Measurements from ENCODE around the gene ZSWIM7.
"Not testable (repeated sequence)": the region's sequence is repeated elsewhere in the genome, so short reads cannot be mapped to it uniquely, and the experiment has no call there.

The ZSWIM7 gene

DNA sequence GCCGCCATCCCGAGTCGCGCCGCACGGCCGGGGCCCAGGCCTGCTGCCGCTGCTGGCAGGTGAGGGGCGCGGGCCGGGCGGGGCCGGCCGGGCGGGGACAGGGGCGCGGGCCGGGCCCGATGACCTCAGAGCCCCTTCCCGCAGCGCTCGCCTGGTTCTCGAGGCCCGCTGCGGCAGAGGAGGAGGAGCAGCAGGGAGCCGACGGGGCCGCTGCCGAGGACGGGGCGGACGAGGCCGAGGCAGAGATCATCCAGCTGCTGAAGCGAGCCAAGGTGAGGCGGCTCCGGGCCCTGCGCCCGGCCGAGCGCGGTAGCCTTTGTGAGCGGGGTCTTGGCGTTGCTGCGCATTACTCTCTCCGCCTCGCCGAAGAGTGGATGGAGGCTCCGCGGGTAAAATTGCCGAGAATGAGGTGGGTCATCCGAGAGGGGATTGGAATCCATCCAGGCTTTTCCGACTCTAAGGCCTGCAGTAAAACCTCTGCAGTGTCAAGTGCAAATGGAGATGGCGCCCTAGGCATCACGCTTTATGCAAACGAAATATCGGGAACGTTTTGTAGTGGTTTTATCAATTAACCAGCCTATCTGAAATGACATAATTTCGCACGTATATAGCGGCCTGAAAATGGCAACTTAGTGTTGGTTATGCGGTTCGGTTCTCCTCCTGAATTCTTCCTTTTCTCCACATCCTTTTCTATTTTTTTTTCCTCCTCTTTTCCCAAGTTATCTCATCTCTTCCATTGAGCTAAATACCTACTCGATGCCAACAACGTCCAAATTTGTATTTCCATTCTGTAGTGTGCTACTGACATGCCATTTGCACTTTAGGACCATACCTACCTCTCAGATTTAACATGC is 697 bp upstream of the ZSWIM7 start:
- peak in 1 of 2 donors; percentile 1 for DNase-seq (ENCODE audit: extremely low read depth in 1 of 2, low read depth in 1 of 2)

DNA sequence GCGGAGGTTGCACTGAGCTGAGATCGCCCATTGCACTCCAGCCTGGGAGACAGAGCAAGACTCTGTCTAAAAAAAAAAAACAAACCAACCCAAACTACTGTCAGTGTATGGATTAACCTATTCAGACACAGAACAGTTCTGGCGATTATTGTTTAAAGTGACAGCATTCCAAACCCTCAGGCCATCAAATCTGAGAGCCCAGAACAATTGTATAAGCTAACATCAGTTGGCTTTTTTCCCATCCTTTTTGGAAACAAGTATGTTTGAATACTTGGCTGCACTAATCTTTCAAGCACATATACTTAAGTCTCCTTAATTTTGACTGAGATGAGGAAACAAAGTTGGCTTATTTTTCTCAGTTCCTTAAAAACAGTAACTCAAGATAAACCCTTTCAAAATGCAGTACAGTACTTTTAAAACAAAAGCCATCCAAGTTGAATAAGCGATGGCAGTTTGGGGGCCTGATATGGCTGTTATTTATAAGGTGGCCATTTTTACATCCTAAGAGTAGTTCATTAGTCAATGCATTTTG is 1.4 kb downstream of the ZSWIM7 start:
- DNase-seq (ENCODE audit: extremely low read depth in 1 of 2, low read depth in 1 of 2) = no peak

DNA sequence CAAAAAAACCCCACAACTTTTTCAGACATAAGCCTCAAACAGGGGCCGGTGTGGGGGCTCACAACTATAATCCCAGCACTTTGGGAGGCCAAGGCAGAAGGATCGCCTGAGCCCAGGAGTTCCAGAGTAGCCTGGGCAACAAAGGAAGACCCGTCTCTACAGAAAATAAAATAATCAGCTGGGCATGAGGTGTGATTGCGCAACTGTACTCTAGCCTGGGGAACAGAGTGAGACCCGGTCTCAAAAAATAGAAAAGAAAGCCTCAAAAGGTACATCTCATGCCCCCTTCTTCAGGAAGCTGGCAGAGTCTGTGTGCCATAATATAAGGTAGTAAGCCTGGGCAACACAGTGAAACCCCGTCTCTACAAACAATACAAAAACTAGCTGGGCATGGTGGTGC is 3.2 kb downstream of the ZSWIM7 start:
- no peak for DNase-seq (ENCODE audit: extremely low read depth in 1 of 2, low read depth in 1 of 2)

DNA sequence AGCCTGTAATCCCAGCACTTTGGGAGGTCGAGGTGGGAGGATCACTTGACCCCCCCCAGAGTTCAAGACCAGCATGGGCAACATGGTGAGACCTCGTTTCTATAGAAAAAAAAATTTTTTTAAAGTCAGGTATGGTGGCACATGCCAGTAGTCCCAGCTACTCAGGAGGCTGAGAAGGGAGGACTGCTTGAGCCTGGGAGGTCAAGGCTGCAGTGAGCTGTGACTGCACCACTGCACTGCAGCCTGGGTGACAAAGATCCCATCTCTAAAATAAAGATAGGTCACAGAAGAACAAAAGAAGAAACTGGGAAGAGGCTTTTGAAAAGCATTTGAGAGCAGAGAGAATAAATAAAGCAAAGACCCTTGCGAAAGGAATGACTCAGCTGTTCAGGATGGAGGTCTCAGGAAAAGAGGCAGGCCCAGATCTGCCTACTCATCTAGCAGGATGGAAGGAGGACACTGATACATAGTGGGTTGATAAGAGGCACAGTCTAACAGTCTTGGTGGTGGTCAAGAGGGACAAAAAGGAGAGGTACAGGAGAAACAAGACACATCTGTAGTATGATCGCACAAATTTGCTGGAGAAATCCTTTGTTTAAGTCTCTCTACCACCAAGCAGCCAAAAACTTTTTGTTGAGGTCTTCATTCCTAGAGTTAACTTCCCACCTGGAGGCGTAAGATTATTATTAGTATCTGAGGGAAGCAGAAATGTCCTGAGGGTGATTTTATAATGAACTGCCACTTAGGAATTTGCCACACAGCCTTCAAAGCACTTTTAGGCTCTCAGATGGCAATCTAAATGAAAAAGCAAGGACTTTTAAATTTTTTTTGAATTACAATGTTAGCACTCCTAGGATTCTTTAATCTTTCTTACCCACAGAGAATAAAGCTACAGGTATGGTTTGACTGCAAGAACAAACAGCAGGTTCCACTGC is 17.6 kb downstream of the ZSWIM7 start:
- no peak for DNase-seq (ENCODE audit: extremely low read depth in 1 of 2, low read depth in 1 of 2)

DNA sequence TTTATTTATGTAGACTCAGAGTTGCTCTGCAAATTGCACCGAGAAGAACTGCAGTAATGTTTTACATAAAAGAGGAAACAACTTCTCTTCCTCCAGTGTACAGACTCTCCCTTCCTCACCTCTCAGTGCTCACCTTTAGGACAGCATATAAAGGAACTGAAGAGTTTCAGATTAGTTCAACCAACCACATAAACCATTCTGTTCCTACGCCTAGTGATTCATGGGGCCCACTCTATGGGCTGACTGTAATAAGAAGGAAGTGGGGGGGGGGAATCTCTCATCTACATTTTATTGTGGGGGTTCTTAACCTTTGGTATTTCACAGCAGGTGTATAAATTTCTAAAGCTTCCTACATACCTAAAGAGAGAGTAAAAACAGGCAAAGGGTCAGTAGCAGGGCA is 18.3 kb downstream of the ZSWIM7 start:
- DNase-seq (ENCODE audit: extremely low read depth in 1 of 2, low read depth in 1 of 2) = no peak

DNA sequence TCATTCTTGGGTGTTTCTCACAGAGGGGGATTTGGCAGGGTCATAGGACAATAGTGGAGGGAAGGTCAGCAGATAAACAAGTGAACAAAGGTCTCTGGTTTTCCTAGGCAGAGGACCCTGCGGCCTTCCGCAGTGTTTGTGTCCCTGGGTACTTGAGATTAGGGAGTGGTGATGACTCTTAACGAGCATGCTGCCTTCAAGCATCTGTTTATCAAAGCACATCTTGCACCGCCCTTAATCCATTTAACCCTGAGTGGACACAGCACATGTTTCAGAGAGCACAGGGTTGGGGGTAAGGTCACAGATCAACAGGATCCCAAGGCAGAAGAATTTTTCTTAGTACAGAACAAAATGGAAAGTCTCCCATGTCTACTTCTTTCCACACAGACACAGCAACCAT is 20.5 kb downstream of the ZSWIM7 start:
- DNase-seq (ENCODE audit: extremely low read depth in 1 of 2, low read depth in 1 of 2) = not testable (repeated sequence)

DNA sequence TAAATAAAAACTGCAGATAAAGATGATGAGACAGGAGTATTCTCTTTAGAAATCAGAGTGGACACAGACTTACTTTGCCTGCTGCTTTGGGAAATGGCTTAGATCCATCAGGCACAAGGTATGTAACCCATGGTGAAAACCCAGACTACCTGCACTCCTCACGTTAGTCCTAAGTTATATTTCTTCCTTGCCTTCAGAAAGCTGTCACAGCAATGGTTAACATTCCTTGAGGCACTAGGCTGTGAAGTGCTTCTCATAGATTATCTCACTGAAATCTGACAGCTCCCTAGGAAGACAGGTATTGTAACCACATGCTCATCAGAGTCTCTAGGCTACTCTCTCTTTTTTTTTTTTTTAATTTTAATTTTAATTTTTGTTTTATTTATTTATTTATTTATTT is 20.9 kb downstream of the ZSWIM7 start:
- no peak for DNase-seq (ENCODE audit: extremely low read depth in 1 of 2, low read depth in 1 of 2)

DNA sequence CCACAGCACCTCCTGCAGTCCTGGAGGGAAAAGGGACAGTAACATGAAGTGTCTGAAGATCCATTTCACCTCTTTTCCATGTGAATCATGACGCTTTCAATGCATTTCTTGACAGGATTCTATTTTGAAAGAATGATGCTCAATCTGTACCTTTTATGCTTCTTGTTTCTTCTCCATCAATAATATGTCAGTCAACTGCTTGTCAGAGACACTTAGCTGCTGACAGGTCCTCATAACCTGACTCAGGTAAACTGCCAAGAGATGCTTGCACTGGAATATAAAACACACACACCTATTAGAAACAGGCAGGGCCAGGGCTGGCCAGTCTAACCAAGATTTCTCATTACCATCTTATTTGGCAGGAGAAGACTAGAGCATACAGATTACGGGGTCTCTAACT is 21.6 kb downstream of the ZSWIM7 start:
- no peak for DNase-seq (ENCODE audit: extremely low read depth in 1 of 2, low read depth in 1 of 2)

DNA sequence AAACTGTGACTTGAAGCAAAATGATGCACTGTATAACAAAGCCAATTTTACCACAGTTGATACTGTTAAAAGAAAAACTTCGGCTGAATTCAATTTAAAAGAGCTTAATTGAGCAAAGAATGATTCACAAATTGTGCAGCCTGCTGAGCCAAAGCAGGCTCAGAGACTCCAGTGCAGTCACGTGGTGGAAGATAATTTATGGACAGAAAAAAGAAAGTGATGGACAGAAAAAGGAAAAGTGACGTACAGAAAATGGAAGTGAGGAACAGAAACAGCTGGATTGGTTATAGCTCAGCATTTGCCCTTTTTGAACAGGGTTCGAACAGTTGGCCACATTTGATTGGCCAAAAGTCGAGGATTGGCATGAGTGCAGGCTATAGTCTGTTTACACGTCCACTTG is 25.7 kb downstream of the ZSWIM7 start:
- no peak for DNase-seq (ENCODE audit: extremely low read depth in 1 of 2, low read depth in 1 of 2)

DNA sequence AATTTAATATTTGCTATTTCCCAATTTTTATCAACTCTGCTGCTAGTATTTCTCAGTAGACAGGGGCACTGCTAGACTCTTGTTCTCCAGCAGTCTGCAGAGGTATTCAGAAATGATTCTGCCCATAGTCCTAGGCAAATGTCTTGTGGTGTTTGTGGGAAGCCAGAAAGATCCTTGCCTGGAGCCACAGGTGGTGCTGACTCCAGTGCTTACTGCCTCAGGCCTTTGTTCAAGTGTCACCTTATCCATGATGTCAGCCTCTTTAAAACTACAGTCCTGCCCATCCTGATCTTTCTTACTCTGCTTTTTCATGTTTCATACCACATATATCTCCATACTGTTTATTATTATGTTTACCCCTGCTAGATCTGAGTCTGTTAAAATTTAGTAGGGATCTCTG is 26.5 kb downstream of the ZSWIM7 start:
- no peak for DNase-seq (ENCODE audit: extremely low read depth in 1 of 2, low read depth in 1 of 2)

DNA sequence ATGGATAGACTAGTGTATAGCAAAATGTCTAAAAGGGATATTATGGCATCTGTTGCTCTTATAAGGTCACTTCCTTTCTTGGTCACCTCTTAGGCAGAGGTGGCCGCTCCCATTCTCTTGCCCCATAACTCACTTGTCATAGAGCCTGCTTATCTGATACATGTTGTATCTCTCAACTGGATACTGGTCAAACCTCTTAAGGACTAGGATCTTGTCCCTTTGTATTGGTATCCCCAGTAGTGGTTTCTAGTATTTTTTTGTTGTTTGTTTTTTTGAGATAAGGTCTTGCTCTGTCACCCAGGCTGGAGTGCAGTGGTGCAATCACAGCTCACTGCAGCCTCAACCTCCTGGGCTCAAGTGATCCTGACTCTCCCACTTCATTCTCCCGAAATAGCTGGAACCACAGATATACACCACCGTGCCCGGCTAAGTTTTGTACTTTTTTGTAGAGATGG is 27.0 kb downstream of the ZSWIM7 start:
- DNase-seq (ENCODE audit: extremely low read depth in 1 of 2, low read depth in 1 of 2) = no peak

DNA sequence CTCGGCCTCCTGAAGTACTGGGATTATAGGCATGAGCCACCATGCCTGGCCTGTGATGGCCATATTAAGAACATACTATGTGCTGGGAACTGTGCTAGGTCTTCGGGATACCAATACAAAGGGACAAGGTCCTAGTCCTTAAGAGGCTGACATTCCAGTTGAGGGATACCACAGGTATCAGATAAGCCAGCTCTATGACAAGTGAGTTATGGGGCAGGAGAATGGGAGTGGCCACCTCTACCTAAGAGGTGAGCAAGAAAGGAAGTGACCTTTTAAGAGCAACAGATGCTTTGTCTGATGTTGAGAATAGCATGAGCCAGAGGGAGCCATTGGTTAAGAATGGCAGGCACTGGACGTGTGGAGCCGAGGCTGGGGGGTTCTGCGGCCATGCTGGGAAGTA is 27.6 kb downstream of the ZSWIM7 start:
- DNase-seq (ENCODE audit: extremely low read depth in 1 of 2, low read depth in 1 of 2) = no peak

DNA sequence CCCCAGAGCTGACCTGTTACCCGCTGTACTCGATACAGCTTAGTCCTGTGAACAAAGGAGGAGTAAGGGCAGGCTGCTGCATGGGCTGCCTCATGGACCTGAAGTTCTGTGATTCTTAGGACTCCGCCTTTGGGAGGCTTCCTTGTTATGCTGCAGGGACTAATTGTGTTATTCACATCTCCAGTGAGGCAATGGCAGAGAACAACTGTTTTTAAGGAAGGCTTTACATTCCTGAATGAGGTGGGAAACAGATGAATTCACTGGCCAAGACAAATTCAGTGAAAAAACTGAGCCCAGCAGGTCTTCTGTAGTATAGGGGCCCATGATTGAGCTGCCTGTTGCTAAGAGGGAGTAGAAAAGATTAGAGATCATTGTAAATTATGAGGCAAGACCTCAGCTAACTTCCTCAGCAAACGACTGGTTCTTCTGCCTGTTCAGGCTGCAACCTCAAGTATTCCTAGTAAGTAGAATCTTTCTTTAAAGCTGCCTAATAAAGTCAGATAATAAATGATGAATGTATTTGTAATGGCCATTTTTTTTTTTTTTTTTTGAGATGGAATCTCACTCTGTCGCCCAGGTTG is 28.3 kb downstream of the ZSWIM7 start:
- DNase-seq (ENCODE audit: extremely low read depth in 1 of 2, low read depth in 1 of 2) = no peak

DNA sequence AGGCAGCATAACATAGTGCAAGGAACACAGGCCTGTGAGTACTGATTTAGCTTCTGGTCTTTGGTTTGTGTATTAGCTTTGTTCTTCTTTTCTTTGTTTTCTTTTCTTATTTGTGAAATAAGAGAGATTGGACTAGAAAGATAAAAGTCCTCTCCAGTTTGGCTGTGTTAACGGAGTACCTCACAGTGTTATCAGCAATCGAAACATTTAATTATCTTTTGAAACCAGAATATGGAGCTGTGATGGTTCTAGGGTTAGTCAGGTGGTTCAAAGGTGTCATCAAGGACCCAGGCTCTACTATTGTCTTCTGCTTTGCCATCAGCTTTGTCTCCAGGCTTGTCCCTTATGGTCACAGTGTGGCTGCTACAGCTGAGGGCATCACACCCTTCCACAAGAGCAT is 29.0 kb downstream of the ZSWIM7 start:
- no peak for DNase-seq (ENCODE audit: extremely low read depth in 1 of 2, low read depth in 1 of 2)

DNA sequence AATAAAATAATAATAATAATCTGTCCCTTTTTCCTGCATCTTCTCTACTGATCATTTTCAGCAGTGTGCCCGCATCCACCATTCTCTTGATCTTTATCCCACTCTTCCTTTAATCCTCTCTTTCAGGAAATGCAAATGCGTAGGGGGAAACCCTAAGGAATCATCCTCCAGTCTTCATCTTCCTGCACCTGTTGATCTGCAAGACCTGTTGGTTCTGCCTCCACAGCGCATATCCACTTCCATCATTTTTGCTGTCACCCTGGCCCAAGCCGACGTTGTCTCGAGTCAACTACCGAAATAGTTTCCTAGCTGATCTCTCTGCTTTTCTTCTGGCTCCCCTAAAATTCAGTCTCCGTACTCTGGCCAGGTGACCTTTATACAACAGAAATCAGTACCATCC is 30.0 kb downstream of the ZSWIM7 start:
- no peak for DNase-seq (ENCODE audit: extremely low read depth in 1 of 2, low read depth in 1 of 2)

DNA sequence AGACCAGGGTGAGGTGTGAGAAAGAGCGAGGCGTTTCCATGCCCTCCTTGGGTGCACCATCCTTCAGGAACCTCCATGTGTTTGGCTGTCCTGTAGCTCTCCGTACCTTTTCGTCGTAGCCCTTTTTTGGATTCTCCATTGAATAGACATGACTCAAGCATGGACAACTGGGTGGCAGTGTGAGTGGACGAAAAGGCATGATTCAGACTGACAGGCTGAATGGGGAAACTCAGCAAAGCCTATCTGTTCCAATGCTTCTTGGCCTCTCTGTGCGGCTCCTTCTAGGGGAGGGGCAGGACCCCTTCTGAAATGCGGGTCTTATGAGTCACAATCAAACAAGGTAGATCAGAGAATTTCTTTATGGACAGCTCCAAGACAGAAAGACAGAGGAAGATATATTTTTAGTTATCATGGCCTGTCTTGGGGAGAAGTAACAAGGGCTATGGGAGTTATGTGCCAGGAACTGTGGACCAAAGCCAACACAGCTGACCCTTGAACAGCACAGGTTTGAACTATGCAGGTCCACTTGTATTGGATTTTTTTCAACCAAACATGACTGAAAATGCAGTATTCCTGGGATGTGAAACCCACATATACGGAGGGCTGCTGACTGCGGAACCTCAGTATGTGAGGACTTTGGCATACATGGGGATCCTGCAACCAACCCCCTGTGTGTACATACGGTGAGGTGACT is 31.7 kb downstream of the ZSWIM7 start:
- DNase-seq (ENCODE audit: extremely low read depth in 1 of 2, low read depth in 1 of 2) = no peak

DNA sequence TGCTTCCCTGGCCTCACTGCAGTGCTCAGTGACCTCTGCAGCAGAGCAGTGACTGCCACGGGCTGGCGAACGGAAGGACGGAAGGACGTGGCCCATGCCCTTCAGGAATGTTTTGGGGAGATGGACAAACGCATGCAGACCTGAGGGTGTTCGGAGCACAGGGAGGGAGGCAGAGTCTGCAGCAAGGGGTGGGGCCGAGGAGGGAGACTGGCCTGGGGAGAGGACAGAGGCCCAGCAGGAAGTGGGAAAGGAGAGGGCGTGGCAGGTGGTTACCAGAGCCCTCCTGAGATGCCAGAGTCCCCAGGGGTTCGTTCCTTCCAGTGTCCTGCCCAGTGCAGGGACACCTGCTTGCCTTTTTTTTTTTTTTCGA is 32.6 kb downstream of the ZSWIM7 start:
- DNase-seq (ENCODE audit: extremely low read depth in 1 of 2, low read depth in 1 of 2) = no peak

DNA sequence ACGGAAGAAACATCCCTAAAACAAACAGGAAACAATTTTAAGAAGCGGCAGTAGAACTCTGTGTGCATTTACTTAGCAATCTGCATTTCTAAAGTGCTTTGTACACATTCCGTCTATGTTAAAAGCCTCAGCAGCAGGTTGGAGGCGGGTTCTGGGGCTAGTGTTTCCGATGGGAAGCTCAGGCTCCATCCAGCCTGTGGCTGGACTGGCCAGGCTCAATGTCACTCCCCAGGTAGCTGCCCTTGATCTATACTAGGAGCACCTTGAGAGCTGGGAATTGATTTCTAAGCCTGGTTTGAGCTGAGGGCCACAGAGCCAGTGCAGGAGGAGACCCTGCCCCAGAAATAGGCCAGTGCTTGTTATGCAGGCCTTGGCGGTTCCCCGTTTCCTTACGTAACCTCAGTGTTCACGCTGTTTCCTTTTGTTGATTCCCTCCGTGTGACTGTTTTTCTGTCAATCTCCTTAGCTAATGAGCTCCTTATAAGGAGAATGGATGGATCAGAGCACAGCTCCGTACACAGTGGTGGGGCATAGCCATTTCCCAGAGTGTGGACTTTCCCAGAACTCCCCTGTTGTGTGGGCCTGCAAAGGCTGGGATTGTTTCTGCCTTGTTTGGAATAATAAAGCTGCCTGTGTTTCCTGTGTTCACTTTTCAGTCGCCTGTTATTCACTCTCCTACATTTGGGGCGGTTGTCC is 33.2 kb downstream of the ZSWIM7 start:
- DNase-seq (ENCODE audit: extremely low read depth in 1 of 2, low read depth in 1 of 2) = no peak

DNA sequence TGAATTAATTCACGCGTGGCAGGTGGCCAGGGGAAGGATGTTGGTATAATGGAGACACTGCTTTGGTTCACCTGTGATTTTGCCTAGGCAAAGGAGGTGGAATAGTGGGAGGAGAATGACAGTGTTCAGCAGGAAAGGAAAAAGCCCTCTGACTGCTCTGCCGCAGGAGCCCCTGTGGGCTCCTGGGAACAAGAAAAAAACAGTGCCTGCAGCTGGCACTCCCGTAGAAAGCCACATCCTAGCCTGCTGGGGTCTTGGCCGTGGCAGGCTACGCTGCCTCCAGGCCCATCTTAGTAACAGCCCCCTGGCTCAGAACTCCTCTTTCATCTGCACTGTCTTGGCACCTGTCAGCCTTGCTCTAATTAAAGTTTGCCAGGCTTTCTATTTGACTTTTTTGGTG is 34.0 kb downstream of the ZSWIM7 start:
- no peak for DNase-seq (ENCODE audit: extremely low read depth in 1 of 2, low read depth in 1 of 2)

DNA sequence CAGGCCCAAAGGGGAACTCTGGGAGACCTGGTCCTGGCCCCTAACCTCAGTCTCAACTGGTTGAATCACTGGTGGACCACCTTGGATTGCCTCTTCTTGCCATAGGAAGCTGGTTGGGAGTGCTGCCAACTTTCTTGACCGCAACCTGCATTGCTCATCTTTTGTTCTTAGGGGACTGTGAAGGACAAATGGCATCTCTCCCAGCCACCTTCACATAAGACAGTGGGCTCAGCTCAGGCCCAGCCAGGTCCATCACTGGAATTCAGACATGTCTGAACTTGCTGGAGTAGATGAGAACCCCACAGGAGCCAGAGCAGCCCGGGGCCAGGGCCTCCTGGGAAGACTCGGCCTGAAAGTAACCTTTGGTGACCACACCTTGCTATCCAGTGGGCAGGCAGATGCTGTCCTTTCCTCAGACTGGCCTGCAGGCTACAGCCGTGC is 35.8 kb downstream of the ZSWIM7 start:
- DNase-seq (ENCODE audit: extremely low read depth in 1 of 2, low read depth in 1 of 2) = no peak
